HG02763 (cell line): ENCODE measurements around the gene GLS2.
"Not testable (repeated sequence)": the region's sequence is repeated elsewhere in the genome, so short reads cannot be mapped to it uniquely, and the experiment has no call there.

Source experiments
- ATAC-seq: cut with Tn5 transposase; IDR thresholded peaks from one replicate; pipeline ENCODE4 v1.9.1; 2021; ENCODE audit warnings: mild to moderate bottlenecking, moderate library complexity; ENCODE audit not compliant: unreplicated experiment

The GLS2 gene

DNA sequence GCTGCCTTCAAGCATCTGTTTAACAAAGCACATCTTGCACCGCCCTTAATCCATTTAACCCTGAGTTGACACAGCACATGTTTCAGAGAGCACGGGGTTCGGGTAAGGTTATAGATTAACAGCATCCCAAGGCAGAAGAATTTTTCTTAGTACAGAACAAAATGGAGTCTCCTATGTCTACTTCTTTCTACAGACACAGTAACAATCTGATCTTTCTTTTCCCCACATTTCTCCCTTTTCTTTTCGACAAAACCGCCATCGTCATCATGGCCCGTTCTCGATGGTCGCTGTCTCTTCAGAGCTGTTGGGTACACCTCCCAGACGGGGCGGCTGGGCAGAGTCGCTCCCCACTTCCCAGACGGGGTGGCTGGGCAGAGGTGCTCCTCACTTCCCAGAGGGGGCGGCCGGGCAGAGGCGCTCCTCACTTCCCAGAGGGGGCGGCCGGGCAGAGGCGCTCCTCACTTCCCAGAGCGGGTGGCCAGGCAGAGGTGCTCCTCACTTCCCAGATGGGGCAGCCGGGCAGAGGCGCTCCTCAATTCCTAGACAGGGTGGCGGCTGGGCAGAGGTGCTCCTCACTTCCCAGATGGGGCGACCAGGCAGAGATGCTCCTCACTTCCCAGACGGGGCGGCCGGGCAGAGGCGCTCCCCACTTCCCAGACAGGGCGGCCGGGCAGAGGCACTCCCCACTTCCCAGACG is 5.6 kb upstream of the GLS2 start:
- not testable (repeated sequence) for ATAC-seq

DNA sequence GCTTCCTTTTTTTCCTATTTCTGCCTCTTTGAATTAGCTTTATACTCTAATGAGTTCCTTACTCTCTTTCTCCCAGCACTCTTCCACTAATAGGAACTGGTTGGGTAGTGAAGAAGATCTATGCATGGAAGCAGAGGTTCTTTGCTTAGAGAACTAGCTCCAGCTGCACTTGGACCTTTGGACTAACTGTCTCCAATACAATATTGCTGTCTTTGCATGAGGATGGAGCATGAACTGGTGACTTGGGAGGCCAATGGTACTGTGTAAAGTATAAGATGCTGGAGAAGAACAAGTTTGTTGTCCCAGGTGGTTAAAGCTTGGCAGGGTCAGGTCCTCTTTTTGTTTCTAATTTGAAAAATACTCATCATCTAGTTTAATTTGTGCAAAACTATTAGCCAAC is 2.4 kb upstream of the GLS2 start:
- no peak for ATAC-seq

DNA sequence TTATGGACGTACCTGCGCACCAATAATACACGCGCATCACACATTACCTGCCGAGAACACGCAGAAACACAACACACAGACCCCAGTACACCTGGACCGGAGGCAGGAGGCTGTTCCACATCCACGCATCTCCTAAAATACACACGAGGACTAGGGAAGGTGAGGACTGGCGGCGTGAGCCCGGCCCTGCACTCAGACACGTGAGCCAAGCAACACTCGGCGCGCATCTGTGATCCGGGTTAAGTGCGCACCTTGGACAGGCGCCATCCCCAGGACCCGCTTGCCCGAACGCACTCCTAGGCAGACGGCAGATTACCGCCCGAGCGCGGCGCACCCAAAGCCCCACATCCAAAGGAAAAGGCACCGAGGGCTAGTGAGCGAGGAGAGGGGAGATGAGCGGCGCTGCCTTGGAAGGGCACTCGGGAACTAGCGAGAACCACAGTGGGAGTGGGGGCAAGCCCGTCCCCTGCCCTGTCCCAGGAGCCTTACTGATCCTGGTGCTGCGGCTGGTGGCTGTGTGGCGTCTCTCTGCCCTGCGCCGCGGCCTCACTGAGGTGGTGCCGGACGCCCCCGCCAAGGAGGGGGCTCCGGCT is 417 bp downstream of the GLS2 start:
- no peak for ATAC-seq

DNA sequence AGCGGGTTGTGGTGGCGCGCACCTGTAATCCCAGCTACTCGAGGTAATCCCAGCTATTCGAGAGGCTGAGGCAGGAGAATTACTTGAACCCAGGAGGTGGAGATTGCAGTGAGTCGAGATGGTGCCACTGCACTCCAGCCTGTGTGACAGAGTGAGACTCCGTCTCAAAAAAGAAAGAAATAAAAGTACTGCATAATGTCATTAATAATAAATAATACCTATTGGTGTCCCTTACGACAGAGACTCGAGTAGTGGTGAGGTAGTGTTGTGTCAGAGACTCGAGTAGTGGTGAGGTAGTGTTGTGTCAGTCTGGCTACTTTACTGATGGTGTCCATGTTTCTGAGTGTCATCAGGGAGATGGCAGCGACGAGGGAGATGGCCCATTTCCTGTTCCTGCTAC is 1.3 kb downstream of the GLS2 start:
- no peak for ATAC-seq

DNA sequence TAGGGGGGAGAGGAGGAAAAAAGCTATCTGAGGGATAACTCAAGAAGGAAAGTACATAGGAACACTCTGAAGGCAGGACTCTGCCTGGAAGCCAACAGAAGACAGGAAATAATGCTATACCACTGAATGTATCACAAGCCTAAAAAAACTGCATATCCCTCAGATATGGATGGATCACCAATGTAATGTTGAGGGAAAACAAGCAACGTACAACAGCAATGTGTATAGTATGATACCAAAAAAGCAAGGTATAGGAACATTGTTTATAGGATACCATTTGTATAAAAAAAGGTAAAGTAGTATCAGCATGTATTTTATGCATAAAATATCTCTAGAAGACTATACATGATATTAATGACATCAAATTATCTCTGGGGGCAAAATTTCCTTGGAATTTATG is 3.4 kb downstream of the GLS2 start:
- no peak for ATAC-seq

DNA sequence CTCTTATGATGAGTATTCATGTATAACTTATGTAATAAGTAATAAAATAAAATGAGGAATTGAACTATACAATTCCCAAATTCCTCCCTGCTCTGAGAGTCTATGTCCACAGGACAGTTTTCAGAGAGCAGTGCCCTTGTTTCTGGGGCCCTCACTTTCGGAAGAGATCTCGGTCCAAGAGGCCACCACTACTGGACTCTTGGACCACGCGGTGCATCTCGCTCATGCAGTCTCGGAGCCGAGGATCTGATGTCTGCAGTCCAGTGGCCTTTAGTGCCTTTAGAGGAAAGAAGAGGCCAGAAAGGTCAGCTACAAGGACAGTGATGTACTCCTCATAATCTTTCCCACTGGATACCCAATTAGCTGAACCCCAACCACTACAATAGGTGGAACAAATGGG is 8.3 kb downstream of the GLS2 start:
- ATAC-seq = no peak

DNA sequence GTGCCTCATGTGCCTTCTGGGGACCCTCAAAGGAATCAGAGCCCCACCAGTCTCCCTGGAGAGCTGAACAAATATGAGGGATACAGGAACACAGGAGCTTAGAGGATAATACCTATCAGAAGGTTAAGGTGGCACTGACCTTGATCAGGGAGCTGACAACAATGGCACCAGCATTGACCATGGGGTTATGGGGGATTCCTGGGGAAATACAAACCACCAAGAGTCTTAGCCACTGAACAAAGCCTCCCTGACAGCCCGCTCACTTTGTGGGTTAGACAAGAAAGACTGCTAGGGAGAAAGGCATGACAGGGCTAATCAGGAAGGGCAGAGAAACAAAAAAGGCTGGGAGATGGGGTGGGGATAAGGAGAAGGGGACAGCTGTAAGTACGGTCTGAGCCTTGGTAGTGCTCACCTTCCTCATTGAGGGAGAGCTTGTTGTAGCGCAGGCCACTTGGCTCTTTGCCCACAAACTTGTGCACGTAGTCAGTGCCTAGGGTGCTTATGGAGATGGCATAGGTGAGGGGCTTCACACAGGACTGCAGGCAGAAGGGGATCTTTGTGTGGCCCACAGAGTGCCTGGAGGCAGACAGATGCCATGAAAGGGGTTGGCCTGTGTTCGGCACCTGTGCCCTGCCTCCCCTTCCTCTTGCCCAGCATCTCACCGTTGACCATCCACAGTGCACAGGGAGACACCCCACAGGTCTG is 10.3 kb downstream of the GLS2 start:
- no peak for ATAC-seq

DNA sequence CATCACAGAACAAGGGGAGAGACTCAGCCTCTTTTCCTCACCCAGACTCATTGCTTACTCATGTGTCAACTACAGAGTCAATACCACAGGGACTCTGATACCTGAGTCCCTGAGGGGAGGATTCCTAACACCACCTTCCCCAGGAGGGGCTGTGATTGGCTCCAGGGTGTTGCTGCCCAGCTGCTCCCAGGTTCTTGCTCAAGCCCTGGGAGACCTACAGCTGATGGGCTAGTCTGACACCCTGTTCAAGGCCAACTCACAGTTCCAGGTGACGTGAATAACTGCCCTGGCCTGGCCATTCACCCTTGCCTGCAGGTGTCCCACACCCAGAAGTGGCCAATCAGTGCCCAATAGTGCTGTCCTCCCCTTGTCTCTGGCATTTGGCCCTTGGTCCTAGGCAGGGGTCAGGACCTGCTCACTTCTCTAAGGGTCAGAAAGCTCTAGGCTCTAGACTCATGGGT is 11.0 kb downstream of the GLS2 start:
- no peak for ATAC-seq

DNA sequence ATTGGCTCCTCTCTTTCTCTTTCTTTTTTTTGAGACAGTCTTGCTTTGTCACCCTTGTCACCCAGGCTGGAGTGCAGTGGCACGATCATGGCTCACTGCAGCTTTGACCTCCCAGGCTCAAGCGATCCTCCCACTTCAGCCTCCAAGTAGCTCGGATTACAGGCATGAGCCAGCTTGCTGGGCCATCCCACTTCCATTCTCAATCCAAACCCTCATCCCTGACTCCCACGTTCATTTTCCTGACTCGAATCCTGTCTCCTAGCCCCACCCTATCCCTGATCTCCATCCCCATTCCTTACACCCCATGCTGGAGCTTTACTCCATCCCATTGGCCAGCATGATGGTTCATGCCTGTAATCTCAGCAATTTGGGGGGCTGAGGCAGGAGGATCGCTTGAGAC is 11.8 kb downstream of the GLS2 start:
- ATAC-seq = no peak

DNA sequence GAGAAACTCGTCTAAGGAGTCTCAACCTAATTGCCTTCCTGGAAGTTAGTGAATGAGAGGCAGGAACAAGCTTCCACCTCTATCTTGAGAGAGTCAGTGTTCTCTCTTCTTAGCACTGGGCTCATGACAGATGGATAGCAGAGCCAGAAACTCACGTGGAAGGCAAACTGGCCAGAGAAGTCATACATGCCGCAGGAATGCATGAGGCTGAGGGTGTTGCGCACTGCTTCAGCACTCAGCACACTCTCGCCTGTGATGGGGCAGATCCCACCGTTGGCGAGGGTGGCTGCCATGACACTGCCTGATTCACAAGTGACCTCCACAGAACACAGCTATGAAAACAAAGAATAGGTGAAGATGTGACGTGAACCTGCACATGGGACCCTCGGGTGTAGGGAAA is 13.6 kb downstream of the GLS2 start:
- no peak for ATAC-seq

DNA sequence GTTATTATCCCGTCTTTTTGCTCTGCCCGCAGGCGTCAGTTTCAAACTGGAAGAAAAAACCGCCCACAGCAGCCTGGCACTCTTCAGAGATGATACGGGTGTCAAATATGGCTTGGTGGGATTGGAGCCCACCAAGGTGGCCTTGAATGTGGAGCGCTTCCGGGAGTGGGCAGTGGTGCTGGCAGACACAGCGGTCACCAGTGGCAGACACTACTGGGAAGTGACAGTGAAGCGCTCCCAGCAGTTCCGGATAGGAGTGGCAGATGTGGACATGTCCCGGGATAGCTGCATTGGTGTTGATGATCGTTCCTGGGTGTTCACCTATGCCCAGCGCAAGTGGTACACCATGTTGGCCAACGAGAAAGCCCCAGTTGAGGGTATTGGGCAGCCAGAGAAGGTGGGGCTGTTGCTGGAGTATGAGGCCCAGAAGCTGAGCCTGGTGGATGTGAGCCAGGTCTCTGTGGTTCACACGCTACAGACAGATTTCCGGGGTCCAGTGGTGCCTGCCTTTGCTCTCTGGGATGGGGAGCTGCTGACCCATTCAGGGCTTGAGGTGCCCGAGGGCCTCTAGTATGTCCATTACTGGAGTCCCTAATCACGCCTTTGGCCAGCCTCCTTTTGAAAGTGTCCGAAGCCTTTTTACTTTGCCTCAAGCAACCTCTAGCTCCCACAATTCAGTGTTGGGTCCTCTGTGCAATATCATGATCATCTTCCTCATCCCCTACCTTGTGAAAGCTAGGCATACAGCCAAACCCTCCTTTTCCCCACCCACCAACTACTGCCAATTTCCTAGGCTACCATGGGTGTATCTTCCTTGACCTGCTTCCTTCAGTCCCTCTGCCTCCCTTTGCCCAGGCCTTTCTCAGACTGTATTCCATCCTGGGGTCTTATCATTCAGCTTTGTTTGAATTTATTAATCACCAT is 18.7 kb downstream of the GLS2 start:
- no peak for ATAC-seq

DNA sequence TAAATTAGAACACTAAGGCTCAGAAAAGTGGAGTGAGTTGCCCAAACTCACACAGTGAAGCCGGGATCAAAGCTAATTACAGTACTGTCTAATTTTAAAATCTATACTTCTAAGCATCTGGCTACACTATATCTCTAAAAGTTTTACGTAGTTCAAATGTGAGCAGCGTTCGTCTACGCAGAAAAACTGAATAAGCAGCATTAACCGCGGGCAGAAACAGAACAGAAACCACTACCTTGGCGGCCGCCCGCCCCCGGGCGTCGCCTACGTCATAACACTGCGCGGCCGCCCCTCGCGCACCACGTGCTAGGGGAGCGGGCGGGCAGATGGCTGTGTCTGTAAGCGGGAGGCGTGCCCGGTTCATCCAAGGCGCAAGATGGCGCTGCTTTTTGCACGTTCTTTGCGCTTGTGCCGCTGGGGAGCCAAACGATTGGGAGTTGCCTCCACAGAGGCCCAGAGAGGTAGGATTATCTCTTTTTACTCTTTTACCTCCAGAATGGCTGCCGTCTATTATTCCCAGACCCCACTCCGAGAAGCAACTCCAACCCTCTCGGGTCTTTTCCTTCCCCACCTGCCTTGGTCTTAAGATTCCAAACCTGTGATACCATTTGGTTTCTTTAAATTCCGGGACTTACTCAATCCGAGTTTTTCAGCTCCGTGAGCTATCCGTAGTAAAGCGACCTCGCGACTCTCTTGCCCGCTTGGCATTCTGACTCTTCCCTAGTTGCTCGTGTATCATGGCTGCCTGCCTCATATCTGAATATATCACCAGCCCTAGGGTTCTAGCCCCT is 19.6 kb downstream of the GLS2 start, which contains the start of gene SPRYD4:
TSS of gene SPRYD4 (plus strand) at position 363 of the 791 bp plus-strand sequence. CDS start at position 377, 14 bp downstream.
- peak; percentile 91 for ATAC-seq

DNA sequence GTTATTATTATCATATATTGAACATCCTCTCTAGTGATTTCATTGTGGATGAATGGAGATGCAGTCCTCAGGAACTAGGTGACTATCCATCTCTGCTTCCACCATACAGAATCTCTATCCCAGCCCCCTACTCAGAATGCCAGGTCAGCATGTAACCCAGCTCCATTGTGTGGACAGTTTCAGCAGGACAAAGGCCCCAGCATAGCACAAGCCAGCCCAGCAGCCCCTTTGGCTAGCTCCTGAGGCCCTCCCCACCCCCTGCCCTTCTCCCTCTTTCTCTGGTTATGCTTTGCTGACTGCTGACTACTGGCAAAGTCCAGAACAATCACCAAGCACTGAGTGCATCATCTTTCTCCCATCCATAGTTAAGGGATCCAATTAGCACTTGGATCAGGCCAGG is 25.4 kb downstream of the GLS2 start:
- ATAC-seq = no peak

DNA sequence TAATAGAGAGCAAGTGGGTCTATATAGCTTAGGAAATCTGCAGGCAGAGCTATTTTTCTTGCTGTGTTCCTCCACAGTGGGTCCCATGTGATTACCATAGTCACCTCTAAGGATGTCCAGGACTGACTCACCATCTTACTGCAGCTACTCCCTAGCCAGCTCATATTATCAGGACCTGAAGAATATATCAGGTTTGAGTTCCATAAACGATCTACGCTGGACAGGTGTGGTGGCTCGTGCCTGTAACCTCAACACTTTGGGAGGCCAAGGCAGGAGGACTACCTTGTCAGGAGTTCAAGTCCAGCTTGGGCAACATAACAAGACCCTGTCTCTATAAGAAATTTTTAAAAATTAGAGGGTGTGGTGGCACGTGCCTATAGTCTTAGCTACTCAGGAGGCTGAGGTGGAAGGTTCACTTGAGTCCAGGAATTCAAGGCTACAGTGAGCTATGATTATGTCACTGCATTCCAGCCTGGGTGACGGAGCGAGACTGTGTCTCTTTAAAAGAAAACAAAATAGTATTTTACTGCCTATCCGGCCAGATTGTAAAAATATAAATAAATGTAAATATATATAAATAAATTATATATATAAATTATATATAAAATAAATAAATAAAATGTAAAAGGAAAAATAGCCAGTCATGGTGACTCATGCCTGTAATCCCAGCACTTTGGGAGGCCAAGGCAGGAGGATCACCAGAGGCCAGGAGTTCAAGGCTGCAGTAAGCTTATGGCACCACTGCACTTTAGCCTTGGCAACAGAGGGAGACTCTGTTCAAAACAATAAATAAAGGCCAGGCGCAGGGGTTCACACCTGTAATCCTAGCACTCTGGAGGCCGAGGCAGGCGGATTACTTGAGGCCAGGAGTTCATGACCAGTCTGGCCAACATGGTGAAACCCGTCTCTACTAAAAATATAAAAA is 26.5 kb downstream of the GLS2 start:
- no peak for ATAC-seq

DNA sequence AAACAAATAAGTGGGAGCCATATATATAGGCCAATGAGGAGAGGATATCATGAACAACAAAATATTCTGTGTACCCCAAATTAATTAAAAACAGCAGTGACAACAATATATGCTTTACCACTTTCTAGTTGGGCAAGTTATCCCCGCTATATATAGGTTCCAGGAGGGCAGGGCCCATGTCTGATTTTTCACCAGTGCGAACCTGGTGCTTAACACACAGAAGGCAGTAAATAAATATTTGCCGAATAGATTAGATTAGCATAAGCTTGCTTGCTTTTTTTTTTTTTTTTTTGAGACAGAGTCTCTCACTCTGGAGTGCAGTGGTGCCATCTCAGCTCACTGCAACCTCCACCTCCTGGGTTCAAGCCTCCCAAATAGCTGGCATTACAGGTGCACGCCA is 30.1 kb downstream of the GLS2 start:
- ATAC-seq = no peak

DNA sequence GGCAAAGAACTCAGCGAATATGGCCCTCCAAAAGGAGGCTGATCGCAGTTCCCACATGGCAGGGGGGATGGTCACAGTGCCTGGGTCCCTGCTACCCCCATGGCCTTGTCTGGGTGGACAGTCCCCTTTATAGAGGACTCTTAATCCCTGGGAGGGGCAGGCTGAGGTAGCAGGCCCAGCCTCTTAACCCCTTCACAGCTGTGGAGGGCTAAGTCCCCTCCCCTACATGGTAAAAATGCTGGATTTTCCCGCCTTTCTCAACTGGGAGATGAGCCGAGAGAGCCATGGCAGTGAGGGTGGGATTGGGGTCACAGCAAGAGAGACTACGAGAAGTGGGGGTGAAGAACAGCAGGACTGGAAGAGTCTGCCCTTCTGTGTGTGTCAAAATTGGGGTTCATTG is 33.4 kb downstream of the GLS2 start, which contains the start of gene MIP:
TSS of gene MIP (minus strand) at position 101 of the 400 bp plus-strand sequence. CDS start at position 57, 44 bp downstream.
- no peak for ATAC-seq

DNA sequence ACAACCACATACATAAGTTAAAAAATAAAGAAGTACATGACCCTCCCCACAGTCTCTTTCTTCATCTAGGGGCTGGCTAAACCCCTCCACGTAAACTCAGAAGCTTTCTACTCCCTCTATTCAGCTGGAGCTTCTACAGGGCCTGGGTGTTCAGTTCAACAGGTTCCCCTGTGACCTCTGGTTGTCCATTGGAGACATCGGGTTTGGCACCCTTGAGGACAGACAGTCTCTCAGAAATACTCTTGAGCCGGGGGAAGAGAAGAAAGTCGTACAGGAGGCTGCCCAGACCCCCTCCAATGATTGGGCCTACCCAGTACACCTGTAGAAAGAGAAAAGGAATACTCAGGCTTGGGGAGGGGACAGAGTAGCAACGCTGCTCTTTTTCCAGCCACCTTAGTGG is 36.8 kb downstream of the GLS2 start:
- ATAC-seq = no peak

DNA sequence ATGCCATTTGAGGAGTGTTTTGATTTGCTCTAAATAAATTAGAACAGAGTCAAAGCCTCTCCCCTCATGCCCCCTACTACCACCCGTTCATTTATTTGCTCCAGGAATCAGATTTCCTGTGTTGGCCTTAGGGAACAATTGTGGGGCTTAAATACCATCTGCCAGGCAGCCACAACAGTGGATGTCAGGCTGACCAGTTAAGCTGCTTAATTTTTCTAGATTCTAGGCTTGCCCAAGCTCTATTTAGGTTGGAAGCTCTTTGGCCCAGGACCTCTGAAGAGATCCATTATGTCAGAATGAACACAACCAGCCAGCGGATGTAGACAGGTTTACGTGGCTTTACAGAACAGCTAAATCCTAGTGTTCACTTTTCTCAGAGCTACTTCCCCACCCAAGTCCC is 37.7 kb downstream of the GLS2 start:
- ATAC-seq = no peak

DNA sequence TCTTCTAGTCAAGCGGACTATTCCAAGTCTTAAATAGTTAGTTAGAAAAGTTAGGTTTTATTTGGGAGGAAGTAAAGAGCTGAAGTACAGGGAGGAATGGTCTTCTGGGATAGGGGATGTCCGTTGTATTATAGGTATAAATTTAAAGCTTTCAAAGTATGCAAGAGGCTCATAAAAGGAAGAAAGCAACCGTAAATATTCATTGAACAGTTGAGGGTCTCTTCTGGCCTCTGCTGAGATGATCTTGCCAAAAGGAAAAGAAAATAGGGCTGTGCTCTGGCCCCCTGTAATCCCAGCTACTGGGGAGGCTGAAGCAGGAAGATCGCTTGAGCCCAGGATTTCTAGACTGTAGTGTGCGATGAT is 38.4 kb downstream of the GLS2 start:
- ATAC-seq = no peak
